ENCODE results near the gene CD302. TPM values are rescaled to one million over a fixed set of nuclear protein-coding genes. Genes with fewer than 3 reads are reported as not detected.

Gene CD302
- total RNA-seq, 2 donors from 2014 or later, result 27.3 to 28.7 TPM

GRCh38 chr2:159769147-159769546 lies 28.9 kb downstream of the CD302 start:
- no peak for DNase-seq (ENCODE audit: low spot score)
- Histone ChIP-seq H3K4me3 (no peak overlapping the region), H3K27me3 (no peaks in the 10 kb centered on the region), H3K4me1 (peaks cover 0 to 6% of the 10 kb centered on the region in 2 donors), H3K9me3 (no peaks in the 10 kb centered on the region), H3K27ac (no peak overlapping the region), H3K36me3 (peaks cover 36% of the 10 kb centered on the region)
- TF ChIP-seq CTCF (IDR thresholded peaks at IDR 0.05), result no peak

GRCh38 chr2:159762075-159762474 lies 35.9 kb downstream of the CD302 start:
- TF ChIP-seq CTCF (IDR thresholded peaks at IDR 0.05), result no peak
- no peaks in the 10 kb centered on the region for H3K9me3 ChIP-seq
- peaks cover 36% of the 10 kb centered on the region for H3K36me3 ChIP-seq
- H3K4me1 ChIP-seq, result peaks cover 0 to 18% of the 10 kb centered on the region in 2 donors
- no peak overlapping the region for H3K27ac ChIP-seq
- H3K27me3 ChIP-seq, result no peaks in the 10 kb centered on the region
- no peak overlapping the region for H3K4me3 ChIP-seq
- no peak for DNase-seq (ENCODE audit: low spot score)

DNA sequence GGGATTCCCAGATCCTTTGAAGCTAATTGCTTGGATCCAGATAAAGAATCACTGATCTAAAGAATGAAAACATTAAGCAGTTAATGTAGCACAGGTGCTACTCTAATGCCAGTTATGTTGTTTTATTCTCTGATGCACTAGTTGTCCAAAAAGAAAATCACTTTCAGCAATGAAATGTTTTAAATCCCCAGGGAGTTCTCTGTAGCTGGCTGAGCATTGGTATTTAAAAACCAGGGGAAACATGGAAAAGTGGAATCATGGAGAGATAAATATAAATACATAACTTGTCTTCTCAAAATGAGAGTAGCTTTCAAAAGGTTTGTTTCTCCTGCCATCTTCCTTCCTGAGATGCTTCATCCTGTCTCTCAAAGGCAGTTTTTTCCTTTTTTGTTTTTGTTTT lies 37.7 kb downstream of the CD302 start:
- no peaks in the 10 kb centered on the region for H3K9me3 ChIP-seq
- no peak overlapping the region for H3K27ac ChIP-seq
- no peaks in the 10 kb centered on the region for H3K27me3 ChIP-seq
- H3K4me3 ChIP-seq, result no peak overlapping the region
- peaks cover 29% of the 10 kb centered on the region for H3K36me3 ChIP-seq
- no peak for DNase-seq (ENCODE audit: low spot score)
- no peak for TF ChIP-seq CTCF (IDR thresholded peaks at IDR 0.05)
- peaks cover 0 to 21% of the 10 kb centered on the region in 2 donors for H3K4me1 ChIP-seq

GRCh38 chr2:159759577-159759976 lies 38.4 kb downstream of the CD302 start:
- Histone ChIP-seq H3K36me3 (peaks cover 29% of the 10 kb centered on the region), H3K4me3 (no peak overlapping the region), H3K27me3 (no peaks in the 10 kb centered on the region), H3K9me3 (no peaks in the 10 kb centered on the region), H3K4me1 (peaks cover 0 to 27% of the 10 kb centered on the region in 2 donors), H3K27ac (no peak overlapping the region)
- DNase-seq (ENCODE audit: low spot score), result no peak
- TF ChIP-seq CTCF (IDR thresholded peaks at IDR 0.05), result no peak

- Histone ChIP-seq H3K4me1 (peaks cover 0 to 34% of the 10 kb centered on the region in 2 donors), H3K27me3 (no peaks in the 10 kb centered on the region), H3K27ac (no peak overlapping the region), H3K9me3 (no peaks in the 10 kb centered on the region), H3K4me3 (no peak overlapping the region), H3K36me3 (peaks cover 29% of the 10 kb centered on the region)
- no peak for TF ChIP-seq CTCF (IDR thresholded peaks at IDR 0.05)
- DNase-seq (ENCODE audit: low spot score), result no peak
Measured at GRCh38 chr2:159758686-159759085, 39.3 kb downstream of the CD302 start.

DNA sequence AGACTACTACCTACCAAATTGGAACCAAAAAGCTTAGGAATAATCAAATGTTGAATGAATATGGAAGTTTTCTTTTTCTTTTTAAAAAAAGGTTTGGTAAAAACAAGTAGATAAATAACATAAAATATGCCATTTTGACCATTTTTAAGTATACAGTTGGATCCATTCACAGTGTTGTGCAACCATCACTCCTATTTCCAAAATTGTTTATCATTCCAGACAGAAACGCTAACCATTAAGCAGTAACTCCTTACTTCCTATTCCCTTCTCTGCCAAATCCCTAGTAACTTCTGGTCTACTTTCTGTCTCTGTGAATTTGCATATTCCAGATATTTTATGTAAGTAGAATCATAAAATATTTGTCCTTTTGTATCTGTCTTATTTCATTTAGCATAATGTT lies 39.8 kb downstream of the CD302 start:
- H3K27me3 ChIP-seq, result no peaks in the 10 kb centered on the region
- peaks cover 29% of the 10 kb centered on the region for H3K36me3 ChIP-seq
- no peaks in the 10 kb centered on the region for H3K9me3 ChIP-seq
- H3K4me3 ChIP-seq, result no peak overlapping the region
- H3K4me1 ChIP-seq, result peaks cover 0 to 37% of the 10 kb centered on the region in 2 donors
- H3K27ac ChIP-seq, result no peak overlapping the region
- no peak for DNase-seq (ENCODE audit: low spot score)
- no peak for TF ChIP-seq CTCF (IDR thresholded peaks at IDR 0.05)
